GM15510 (cell line): ENCODE data around the gene YEATS2.

ENCODE experiments used
- POLR2A ChIP-seq: IDR thresholded peaks from 3 replicates; pipeline ENCODE4 v1.6.1; 2011; ENCODE audit warnings: borderline replicate concordance; ENCODE audit not compliant: insufficient read length; ENCODE audit errors: extremely low read depth

YEATS2 gene

GRCh38 chr3:183698756-183699155, 1.2 kb downstream of the YEATS2 start:
- TF ChIP-seq POLR2A = no peak

GRCh38 chr3:183699238-183699947, 1.8 kb downstream of the YEATS2 start:
- no peak for TF ChIP-seq POLR2A

- no peak for TF ChIP-seq POLR2A
Measured at GRCh38 chr3:183701744-183702143, 4.1 kb downstream of the YEATS2 start.

- no peak for TF ChIP-seq POLR2A
Measured at GRCh38 chr3:183710231-183710630, 12.6 kb downstream of the YEATS2 start.

- no peak for TF ChIP-seq POLR2A
Measured at GRCh38 chr3:183711516-183711915, 13.9 kb downstream of the YEATS2 start.

- TF ChIP-seq POLR2A = no peak
Measured at GRCh38 chr3:183714622-183715021, 17.0 kb downstream of the YEATS2 start.

- TF ChIP-seq POLR2A = no peak
Measured at GRCh38 chr3:183718012-183718411, 20.4 kb downstream of the YEATS2 start.

GRCh38 chr3:183725387-183725786, 27.8 kb downstream of the YEATS2 start:
- TF ChIP-seq POLR2A = no peak

- TF ChIP-seq POLR2A = no peak
Measured at GRCh38 chr3:183728204-183728603, 30.6 kb downstream of the YEATS2 start.

- no peak for TF ChIP-seq POLR2A
Measured at GRCh38 chr3:183730361-183730760, 32.8 kb downstream of the YEATS2 start.

- no peak for TF ChIP-seq POLR2A
Measured at GRCh38 chr3:183731611-183732010, 34.0 kb downstream of the YEATS2 start.

- TF ChIP-seq POLR2A = no peak
Measured at GRCh38 chr3:183733553-183733952, 36.0 kb downstream of the YEATS2 start.

GRCh38 chr3:183734750-183735494, 37.3 kb downstream of the YEATS2 start:
- TF ChIP-seq POLR2A = no peak

- TF ChIP-seq POLR2A = no peak
Measured at GRCh38 chr3:183737116-183737515, 39.5 kb downstream of the YEATS2 start.

- no peak for TF ChIP-seq POLR2A
Measured at GRCh38 chr3:183743231-183743630, 45.6 kb downstream of the YEATS2 start.
